ENCODE data around the gene IGSF8.
A peak's percentile ranks its signal among the peaks of the same experiment; 100 is the strongest.

The IGSF8 gene

DNA sequence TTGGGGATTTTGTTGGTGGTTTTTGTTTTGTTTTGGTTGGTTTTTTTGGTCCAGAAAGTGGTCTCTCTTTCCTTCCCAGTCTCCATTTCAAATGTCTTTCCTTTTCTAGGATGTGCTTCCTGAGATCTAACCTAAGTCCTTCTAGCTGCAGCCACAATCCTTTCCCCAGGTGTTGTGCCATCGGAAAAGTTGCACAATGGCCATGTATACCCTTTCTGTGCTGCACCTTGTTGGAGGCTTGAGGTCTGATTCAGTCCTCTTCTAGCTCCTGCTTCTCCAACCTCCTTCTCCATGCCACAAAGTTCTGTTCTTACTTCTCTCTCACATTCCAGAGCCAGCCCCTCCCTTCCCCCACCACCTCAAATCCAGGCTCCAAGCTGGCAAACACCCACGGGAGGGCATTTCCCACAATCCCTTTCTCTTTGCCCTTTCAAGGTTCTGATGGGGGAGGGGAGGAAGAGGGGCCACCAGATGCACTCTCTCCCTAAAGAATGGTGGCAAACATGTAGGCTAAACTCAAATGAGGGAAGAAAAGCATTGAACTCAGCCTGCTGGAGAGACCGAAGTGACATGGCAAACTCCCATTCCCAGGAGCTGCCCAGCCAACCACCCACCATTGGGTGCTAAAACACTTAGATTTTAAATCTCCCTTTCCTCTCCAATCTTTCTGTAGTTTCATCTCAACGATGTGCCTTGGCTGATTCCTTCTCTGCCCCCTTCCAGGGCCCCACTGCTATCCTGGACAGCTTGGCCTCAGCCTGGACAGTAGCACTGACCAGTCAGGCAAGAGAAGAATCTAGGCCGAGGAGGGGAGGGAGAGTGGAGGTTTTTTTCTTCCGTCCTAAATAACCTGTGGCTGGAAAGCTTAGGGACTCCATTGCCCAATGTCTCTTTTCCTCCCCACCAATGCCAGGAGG lies 31.3 kb downstream of the IGSF8 start:
- H3K27ac ChIP-seq: no peak overlapping the region
- no peaks in the 10 kb centered on the region for H3K27me3 ChIP-seq (ENCODE audit: control insufficient read depth, insufficient read depth, low read length)
- no peak overlapping the region for H3K9ac ChIP-seq
- H3K4me2 ChIP-seq (ENCODE audit: low read length): no peak overlapping the region
- no peaks in the 10 kb centered on the region for H3K36me3 ChIP-seq (ENCODE audit: control insufficient read depth, insufficient read depth, low read length)
- no peak overlapping the region for H3K4me3 ChIP-seq (ENCODE audit: low read depth, low read length)
- no peak for TF ChIP-seq CTCF (IDR thresholded peaks at IDR 0.05)
- no peaks in the 10 kb centered on the region for H3K79me2 ChIP-seq
- no peaks in the 10 kb centered on the region for H3K4me1 ChIP-seq
- no peaks in the 10 kb centered on the region for H3K9me3 ChIP-seq (ENCODE audit: control insufficient read depth, low read length)
- H2AFZ ChIP-seq: peak overlapping the region; percentile 8

DNA sequence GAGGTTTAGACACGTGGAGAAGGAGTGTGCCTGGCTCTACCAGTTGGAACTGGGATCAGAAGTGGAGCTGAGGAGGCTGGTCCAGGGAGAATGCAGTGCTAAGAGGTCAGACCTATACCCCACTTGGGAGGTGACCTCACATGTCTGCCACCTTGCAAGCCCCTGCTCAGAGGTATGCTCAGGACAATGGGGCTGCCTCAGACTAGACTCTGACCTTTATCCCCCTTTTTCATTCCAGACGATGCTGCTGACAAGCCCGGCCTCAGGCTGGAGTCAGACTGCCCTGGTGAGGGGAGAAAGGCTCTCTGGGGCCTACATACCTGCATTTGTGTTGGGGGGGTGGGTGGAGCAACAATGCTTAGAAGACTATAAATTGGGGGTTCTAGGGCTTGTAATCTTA lies 33.7 kb downstream of the IGSF8 start:
- Histone ChIP-seq H2AFZ (no peak overlapping the region), H3K27me3 (ENCODE audit: control insufficient read depth, insufficient read depth, low read length) (no peaks in the 10 kb centered on the region), H3K27ac (no peak overlapping the region), H3K36me3 (ENCODE audit: control insufficient read depth, insufficient read depth, low read length) (no peaks in the 10 kb centered on the region), H3K4me1 (no peaks in the 10 kb centered on the region), H3K4me3 (ENCODE audit: low read depth, low read length) (no peak overlapping the region), H3K4me2 (ENCODE audit: low read length) (no peak overlapping the region), H3K9ac (no peak overlapping the region), H3K79me2 (no peaks in the 10 kb centered on the region), H3K9me3 (ENCODE audit: control insufficient read depth, low read length) (no peaks in the 10 kb centered on the region)
- no peak for TF ChIP-seq CTCF (IDR thresholded peaks at IDR 0.05)

DNA sequence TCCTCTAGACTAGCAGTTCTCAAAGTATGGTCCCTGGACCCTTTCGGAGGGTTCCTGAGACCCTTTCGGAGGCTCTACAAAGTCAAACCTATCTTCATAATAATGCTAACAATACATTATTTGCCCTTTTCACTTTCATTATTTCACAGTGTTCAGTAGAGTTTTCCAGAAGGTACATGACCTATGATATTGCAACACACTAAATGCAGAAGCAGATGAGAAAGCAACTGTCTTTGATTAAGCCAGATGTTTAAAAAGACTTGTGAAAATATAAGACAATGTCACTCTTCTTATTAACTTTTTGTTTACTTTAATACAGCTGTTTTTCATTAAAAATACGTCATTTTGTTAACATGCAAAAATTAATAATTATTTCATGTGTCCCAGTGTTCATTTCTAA lies 34.3 kb downstream of the IGSF8 start:
- H3K27ac ChIP-seq: no peak overlapping the region
- no peaks in the 10 kb centered on the region for H3K27me3 ChIP-seq (ENCODE audit: control insufficient read depth, insufficient read depth, low read length)
- H3K9ac ChIP-seq: no peak overlapping the region
- no peak for TF ChIP-seq CTCF (IDR thresholded peaks at IDR 0.05)
- H3K36me3 ChIP-seq (ENCODE audit: control insufficient read depth, insufficient read depth, low read length): no peaks in the 10 kb centered on the region
- H3K4me2 ChIP-seq (ENCODE audit: low read length): no peak overlapping the region
- no peaks in the 10 kb centered on the region for H3K79me2 ChIP-seq
- H3K4me3 ChIP-seq (ENCODE audit: low read depth, low read length): no peak overlapping the region
- H3K4me1 ChIP-seq: no peaks in the 10 kb centered on the region
- no peaks in the 10 kb centered on the region for H3K9me3 ChIP-seq (ENCODE audit: control insufficient read depth, low read length)
- H2AFZ ChIP-seq: no peak overlapping the region

GRCh38 chr1:160063176-160063575 lies 35.2 kb downstream of the IGSF8 start:
- no peak overlapping the region for H3K27ac ChIP-seq
- no peaks in the 10 kb centered on the region for H3K79me2 ChIP-seq
- H3K9me3 ChIP-seq (ENCODE audit: control insufficient read depth, low read length): no peaks in the 10 kb centered on the region
- H3K4me1 ChIP-seq: no peaks in the 10 kb centered on the region
- no peak overlapping the region for H3K4me3 ChIP-seq (ENCODE audit: low read depth, low read length)
- H3K4me2 ChIP-seq (ENCODE audit: low read length): no peak overlapping the region
- no peak overlapping the region for H2AFZ ChIP-seq
- H3K9ac ChIP-seq: no peak overlapping the region
- no peaks in the 10 kb centered on the region for H3K36me3 ChIP-seq (ENCODE audit: control insufficient read depth, insufficient read depth, low read length)
- H3K27me3 ChIP-seq (ENCODE audit: control insufficient read depth, insufficient read depth, low read length): no peaks in the 10 kb centered on the region
- no peak for TF ChIP-seq CTCF (IDR thresholded peaks at IDR 0.05)

DNA sequence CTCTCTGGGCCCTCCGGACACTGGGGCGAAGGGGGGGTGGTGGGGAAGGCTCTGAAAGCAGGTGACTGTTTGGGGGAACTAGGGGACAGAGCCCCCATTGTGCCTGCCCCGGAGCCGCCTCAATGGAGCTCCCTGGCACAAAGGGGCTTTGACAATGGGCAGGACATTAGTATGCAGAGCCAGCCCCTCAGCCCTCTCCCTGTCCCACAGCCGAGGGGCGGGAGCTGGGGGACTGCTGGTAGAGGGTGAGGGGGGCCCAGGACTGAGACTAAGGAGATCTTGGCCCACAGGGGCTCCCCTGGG lies 36.2 kb downstream of the IGSF8 start:
- H3K9ac ChIP-seq: no peak overlapping the region
- H3K4me3 ChIP-seq (ENCODE audit: low read depth, low read length): no peak overlapping the region
- no peak overlapping the region for H3K27ac ChIP-seq
- no peaks in the 10 kb centered on the region for H3K9me3 ChIP-seq (ENCODE audit: control insufficient read depth, low read length)
- no peaks in the 10 kb centered on the region for H3K4me1 ChIP-seq
- no peaks in the 10 kb centered on the region for H3K27me3 ChIP-seq (ENCODE audit: control insufficient read depth, insufficient read depth, low read length)
- H3K4me2 ChIP-seq (ENCODE audit: low read length): no peak overlapping the region
- no peaks in the 10 kb centered on the region for H3K36me3 ChIP-seq (ENCODE audit: control insufficient read depth, insufficient read depth, low read length)
- TF ChIP-seq CTCF (IDR thresholded peaks at IDR 0.05): no peak
- no peak overlapping the region for H2AFZ ChIP-seq
- no peaks in the 10 kb centered on the region for H3K79me2 ChIP-seq
